ENCODE results near the gene MEFV.
"Not testable (repeated sequence)": the region's sequence is repeated elsewhere in the genome, so short reads cannot be mapped to it uniquely, and the experiment has no call there.

The MEFV gene

GRCh38 chr16:3216263-3216640, 40.2 kb downstream of the MEFV start:
- no peak for DNase-seq (ENCODE audit: low spot score)

DNA sequence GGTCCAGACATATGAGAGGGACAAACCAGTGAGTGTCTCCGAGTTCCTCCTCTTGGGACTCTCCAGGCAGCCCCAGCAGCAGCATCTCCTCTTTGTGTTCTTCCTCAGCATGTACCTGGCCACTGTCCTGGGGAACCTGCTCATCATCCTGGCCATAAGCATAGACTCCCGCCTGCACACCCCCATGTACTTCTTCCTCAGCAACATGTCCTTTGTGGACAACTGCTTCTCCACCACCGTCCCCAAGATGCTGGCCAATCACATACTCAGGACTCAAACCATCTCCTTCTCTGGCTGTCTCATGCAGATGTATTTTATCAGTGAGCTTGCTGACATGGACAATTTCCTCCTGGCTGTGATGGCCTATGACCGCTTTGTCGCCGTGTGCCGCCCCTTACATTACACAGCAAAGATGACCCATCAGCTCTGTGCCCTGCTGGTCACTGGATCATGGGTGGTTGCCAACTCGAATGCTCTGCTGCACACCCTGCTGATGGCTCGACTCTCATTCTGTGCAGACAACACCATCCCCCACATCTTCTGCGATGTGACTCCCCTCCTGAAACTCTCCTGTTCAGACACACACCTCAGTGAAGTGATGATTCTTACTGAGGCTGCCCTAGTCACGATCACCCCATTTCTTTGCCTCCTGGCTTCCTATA, 40.7 kb downstream of the MEFV start:
- no peak for DNase-seq (ENCODE audit: low spot score)

- DNase-seq (ENCODE audit: low spot score) = no peak
Measured at GRCh38 chr16:3214904-3215600, 41.4 kb downstream of the MEFV start.

GRCh38 chr16:3212567-3212966, 43.9 kb downstream of the MEFV start:
- no peak for DNase-seq (ENCODE audit: low spot score)

GRCh38 chr16:3212006-3212405, 44.4 kb downstream of the MEFV start:
- DNase-seq (ENCODE audit: low spot score) = no peak

GRCh38 chr16:3207086-3207953, 49.1 kb downstream of the MEFV start:
- no peak for DNase-seq (ENCODE audit: low spot score)

DNA sequence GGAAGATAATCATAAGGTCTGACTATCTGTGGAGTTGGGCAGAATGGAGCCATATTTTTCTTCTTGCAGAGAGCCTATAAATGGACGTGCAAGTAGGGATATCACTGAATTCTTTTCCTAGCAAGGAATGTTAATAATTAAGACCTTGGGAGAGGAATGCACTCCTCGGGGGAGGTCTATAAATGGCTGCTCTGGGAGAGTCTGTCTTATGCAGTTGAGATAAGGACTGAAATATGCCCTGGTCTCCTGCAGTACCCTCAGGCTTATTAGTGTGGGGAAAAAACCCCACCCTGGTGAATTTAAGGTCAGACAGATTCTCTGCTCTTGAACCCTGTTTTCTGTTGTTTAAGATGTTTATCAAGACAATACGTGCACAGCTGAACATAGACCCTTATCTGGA, 50.5 kb downstream of the MEFV start:
- not testable (repeated sequence) for DNase-seq (ENCODE audit: low spot score)

- no peak for DNase-seq (ENCODE audit: low spot score)
Measured at GRCh38 chr16:3202903-3203539, 53.4 kb downstream of the MEFV start.

GRCh38 chr16:3198334-3199072, 57.9 kb downstream of the MEFV start:
- no peak for DNase-seq (ENCODE audit: low spot score)

DNA sequence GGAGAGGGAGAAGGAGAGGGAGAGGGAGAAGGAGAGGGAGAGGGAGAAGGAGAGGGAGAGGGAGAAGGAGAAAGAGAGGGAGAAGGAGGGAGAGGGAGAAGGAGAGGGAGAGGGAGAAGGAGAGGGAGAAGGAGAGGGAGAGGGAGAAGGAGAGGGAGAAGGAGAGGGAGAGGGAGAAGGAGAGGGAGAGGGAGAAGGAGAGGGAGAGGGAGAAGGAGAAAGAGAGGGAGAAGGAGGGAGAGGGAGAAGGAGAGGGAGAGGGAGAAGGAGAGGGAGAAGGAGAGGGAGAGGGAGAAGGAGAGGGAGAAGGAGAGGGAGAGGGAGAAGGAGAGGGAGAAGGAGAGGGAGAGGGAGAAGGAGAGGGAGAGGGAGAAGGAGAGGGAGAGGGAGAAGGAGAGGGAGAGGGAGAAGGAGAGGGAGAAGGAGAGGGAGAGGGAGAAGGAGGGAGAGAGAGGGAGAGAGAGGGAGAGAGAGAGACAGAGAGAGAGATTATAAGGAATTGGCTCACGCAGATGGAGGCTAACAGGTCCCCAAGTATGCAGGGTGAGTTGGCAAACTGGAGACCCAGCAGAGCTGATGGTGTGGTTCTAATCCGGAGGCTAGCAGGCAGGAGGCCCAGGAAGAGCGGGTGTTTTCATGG, 58.6 kb downstream of the MEFV start:
- DNase-seq (ENCODE audit: low spot score) = not testable (repeated sequence)

- no peak for DNase-seq (ENCODE audit: low spot score)
Measured at GRCh38 chr16:3195975-3196374, 60.5 kb downstream of the MEFV start.

- DNase-seq (ENCODE audit: low spot score) = no peak
Measured at GRCh38 chr16:3194792-3195191, 61.6 kb downstream of the MEFV start.

- DNase-seq (ENCODE audit: low spot score) = no peak
Measured at GRCh38 chr16:3193221-3194212, 62.9 kb downstream of the MEFV start.

DNA sequence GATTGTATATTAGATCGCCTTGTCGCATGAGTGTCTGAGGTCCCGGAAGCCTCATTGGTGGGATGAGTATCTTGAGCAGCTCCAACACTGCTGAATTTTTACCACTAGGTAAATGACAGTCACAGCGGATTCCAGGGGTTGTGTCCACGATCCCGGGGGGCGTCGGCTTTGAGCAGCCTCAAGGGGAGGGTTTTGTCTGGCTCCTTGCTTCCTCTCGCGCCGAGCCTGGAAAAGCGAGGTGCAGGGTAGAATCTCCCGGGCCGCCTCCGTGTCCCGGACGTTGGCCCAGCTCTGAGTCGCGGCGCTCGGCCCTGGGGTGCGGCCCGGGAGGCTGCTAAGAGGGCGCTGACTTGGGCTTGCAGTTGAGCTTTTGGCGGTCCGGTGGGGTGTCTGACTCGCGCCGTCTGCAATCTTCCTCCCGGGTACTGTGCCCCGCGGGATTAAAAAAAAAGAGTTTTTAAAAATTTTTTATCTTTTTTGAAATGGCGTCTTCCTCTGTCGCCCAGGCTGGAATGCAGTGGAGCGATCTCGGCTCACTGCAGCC, 63.9 kb downstream of the MEFV start:
- DNase-seq (ENCODE audit: low spot score) = no peak

All from AG08395 (cell line).